HG03442 (cell line): ENCODE measurements around the gene THRAP3.
"Not testable (repeated sequence)": the region's sequence is repeated elsewhere in the genome, so short reads cannot be mapped to it uniquely, and the experiment has no call there.

Experiments
- ATAC-seq: cut with Tn5 transposase; IDR thresholded peaks from one replicate; pipeline ENCODE4 v1.9.1; 2021; ENCODE audit warnings: mild to moderate bottlenecking, moderate library complexity; ENCODE audit not compliant: unreplicated experiment

The THRAP3 gene

DNA sequence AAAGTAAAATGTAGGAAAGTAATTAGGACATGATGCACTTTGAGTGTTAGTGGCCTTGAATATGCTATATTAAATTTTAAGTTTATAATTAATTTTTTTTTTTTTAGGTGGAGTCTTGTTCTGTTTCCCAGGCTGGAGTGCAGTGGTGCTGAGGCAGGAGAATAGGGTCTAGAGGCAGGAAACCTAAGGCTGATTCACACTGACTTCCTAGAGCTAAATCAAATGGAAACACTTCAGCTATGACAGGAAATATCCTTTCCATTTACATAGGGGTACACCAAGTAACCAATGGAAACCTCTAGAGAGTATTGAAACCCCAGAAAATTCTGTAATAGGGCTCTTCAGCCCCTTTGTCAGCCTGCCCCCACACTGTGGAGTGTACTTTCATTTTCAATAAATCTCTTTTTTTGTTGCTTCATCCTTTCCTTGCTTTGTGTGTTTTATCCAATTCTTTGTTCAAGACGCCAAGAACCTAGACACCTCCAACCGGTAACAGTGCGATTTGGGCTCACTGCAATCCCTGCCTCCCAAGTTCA is 17.9 kb upstream of the THRAP3 start:
- no peak for ATAC-seq

DNA sequence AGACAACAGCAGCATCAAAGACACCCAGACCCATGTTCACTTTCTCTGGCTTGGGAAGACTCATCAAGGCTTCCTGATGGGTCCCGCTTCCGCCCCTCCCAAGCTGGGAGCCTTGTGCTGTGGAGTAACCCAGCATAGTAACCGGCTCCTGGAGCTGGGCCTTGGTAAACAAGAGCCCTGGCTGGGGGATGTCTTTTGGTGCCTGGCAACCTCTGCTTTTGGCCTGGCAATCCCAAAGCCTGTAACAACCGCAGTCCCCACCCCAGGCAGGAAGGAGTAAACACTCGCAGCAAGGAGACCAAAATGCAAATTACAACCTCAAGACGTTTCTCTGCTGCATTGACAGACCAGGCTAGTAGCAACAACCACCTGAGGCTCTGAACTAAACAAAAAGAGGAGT is 16.9 kb upstream of the THRAP3 start:
- no peak for ATAC-seq

DNA sequence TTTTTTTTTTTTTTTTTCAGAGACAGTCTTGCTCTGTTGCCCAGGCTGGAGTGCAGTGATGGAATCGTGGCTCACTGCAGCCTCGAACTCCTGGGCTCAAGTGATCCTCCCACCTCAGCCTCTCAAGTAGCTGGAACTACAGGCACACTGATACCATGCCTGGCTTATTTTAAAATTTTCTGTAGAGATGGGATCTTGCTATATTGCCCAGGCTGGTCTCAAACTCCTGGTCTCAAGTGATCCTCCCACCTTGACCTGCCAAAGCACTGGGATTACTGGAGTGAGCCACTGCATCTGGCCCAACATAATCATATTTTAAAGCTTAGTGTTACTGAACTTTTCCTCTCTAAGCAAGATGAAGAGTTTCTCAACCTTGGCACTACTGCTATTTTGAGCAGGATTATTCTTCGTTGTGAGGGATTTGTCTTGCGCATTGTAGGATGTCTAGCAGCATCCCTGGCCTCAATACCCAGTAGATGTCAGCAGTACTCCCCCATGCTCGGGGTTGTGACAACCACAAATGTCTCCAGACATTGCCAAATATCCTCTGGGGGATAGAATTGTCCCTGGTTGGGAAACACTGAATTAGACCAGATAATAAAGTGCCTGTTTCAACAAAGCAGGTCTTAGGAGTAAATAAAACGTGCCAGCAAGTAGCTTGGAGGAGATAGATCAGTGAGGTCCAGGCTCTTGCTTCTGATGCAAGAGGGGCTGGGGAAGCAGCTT is 15.1 kb upstream of the THRAP3 start:
- no peak for ATAC-seq

DNA sequence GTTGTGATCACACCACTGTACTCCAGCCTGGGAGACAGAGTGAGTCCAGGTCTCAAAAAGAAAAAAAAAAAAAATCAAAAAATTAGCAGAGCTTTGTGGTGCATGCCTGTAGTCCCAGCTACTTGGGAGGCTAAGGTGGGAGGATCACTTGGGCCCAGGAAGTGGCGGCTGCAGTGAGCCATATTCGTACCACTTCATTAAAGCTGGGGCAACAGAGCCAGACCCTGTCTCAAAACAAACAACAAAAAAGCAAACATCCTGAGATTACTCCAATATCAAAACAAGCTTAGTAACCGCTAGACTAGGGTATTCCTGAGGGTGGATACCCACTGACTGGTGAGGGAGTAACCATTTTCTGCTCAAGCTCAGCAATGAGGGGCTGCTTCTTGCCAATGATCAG is 12.9 kb upstream of the THRAP3 start:
- ATAC-seq, result no peak

DNA sequence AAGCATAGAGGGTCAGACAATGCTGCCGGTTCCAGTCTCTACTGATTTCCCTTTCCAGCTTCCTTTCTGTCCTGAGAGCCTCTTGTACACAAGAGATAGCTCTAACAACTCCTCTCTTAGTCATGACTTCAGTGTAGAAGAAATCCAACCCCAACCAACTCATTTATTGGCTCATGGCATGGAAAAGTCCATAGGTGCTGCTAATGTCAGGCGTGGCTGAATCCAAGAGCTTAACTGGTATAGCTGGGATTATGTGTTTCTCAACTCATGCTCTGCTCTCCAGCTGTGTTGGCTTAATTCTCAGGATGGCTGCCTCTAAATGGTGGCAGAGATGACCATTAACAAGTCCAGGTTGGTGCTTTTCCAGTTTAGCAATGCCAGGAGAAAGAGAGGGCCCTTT is 12.4 kb upstream of the THRAP3 start:
- ATAC-seq, result no peak

DNA sequence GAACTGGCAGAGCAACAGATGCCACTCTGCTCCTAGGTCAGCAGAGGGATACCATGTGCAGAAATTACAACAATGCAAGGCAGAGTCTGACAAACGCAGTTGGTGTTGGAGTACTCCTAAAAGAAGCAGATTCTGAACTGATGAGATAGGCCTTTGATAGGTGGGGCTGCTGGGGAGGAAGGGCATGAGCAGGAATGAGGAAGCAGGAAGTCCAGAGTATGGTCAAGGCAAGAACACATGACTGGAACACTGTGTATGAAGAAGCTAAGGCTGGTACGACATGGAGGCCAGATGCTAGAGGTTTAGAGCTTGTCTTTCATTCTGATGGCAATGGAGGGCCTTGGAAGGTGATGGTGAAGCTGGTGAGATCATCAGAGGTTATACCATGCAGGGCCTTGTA is 11.5 kb upstream of the THRAP3 start:
- ATAC-seq, result no peak

DNA sequence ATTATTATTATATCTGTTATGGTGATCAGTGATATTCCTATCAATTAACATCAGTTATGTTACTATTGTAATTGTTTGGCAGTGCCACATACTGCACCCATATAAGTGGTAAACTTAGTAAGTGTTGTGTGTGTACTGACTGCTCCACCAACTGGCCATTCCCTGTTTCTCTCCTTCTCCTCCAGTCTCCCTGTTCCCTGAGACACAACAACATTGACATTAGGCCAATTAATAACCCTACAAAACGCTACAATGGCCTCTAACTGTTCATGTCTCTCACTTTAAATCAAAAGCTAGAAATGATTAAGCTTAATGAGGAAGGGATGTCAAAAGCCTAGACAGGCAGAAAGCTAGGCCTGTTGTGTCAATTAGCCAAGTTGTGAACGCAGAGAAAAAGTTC is 6.6 kb upstream of the THRAP3 start:
- ATAC-seq, result no peak

DNA sequence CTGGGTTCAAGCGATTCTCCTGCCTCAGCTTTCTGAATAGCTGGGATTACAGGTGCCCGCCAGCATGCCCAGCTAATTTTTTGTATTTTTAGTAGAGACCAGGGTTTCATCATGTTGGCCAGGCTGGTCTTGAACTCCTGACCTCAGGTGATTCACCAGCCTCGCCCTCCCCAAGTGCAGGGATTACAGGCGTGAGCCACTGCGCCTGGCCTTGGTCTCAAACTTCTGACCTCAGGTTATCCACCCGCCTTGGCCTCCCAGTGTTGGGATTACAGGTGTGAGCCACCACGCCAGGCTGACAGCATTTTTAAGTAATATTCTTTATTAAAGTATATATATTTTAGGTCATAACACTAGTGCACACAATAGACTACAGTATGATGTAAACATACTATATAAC is 2.3 kb upstream of the THRAP3 start:
- ATAC-seq, result not testable (repeated sequence)

DNA sequence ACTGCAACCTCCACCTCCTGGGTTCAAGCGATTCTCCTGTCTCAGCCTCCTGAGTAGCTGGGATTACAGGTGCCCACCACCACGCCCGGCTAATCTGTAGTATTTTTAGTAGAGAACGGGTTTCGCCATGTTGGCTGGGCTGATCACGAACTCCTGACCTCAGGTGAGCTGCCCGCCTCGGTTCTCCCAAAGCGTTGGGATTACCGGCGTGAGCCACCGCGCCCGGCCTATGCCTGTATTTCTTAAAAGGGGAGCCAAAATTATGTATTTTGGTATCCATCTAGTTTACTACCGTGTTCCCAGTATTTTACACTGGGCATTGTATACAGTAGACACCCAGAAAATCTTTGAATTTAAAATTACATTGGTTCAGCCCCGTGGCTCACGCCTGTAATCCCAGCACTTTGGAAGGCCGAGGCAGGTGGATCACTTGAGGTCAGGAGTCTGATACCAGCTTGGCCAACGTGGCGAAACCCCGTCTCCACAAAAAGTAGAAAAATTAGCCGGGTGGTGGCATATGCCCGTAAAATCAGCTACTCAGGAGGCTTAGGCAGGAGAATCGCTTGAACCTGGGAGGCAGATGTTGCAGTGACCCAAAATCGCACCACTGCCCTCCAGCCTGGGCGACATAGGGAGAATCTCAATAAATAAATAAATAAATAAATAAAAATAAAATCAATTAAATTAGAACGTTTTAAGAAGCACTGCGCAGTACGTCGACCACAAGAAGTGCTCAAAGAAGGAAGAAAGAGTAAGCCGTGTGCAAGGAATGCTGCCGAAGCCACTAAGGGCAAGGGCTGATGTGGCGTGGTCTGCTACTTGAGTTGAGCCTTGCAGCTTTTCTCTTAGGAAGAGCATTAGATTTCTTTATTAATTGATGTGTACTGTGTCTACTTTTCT is 1.5 kb upstream of the THRAP3 start:
- ATAC-seq, result no peak

DNA sequence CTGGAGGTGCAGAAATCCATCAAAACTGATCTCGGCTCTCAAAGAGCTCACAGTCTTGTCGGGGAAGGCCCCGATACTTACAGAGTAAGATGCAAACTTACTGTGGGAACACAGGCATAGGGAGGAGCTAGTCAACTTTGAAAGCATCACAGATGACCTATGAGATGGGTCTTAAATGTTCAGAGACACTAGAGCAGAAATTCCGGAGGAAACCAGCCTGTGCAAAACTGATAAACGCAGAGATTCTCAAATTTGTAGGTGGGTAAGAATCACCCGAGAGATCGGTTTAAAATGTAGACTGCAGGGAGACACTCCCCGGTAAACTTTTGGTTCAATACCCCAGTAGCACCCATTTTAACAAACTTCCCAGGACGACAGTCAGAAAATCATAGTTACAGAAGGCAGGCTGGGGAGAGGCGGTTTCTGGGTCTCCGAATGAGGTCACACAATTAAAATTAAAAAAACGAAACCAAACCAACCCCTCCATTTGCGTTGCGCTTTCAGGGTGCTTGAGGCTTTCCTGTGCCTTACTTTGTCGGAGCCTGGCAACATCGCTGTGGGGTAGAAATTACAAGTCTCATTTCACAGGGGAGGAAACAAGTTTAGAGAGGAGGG is 755 bp upstream of the THRAP3 start:
- no peak for ATAC-seq

DNA sequence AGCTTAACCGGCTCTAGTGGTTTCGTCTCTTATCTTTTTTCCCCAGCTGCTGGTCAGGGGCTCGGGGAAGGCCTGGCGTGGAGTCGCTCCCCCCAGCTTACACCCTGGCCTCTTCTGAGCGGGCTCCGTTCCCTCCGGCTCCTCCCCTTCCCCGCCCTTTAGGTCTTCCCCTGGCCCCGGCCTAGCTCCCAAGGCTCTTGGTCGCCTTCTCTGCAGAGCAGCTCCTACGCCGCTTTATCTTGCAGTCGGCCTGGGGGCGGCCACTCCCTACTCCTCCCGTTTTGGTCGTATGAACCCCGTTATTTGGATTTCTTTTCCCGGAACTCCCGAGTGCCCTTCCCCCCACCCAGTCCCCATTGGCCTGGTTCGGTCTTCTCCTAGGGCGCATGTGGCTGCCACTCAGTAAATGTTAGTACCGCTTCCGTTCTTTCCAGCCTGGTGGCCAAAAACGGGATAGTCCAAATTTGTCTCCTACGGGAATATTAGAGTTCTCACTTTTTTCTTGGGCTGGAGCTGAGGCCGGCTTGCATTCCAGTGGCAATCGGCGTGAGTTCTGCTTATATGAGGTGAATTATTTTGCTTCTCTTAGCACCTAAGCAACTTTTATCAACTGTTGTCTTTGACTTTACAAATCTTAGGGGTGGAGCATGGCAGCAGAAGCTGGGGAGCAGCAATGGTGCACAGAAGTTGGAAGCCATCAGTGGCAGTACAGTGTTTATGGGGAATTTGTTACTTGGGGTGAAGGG is 467 bp downstream of the THRAP3 start:
- peak; percentile 44 for ATAC-seq

DNA sequence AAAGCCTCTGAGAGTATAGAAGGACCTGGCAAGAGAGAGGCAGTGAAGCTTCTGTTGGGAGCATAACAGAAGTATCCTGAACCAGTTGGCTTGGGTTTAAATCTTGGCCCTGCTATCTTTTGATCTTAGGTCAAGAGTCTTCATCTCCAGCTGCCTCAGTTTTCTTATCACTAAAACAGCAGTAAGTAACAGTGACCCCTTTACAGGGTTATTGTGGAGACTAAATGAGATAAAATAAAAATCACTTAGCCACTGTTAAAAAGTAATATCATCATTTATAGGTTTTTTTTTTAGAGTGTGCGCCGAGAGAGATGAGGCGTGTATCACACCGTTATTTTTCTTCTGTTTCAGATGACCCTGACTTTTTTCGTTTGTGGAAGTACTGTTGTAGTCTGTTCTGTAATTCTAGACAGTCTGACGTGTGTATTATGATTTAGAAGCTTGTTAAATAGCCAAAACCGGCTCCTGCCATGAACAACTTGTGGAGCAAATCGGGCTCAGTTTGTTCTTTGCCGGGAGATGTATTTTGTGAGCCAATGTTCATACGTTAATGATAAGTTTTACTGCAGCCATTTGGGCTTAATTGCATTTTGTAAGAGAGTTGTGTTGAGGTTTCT is 1.1 kb downstream of the THRAP3 start:
- no peak for ATAC-seq

DNA sequence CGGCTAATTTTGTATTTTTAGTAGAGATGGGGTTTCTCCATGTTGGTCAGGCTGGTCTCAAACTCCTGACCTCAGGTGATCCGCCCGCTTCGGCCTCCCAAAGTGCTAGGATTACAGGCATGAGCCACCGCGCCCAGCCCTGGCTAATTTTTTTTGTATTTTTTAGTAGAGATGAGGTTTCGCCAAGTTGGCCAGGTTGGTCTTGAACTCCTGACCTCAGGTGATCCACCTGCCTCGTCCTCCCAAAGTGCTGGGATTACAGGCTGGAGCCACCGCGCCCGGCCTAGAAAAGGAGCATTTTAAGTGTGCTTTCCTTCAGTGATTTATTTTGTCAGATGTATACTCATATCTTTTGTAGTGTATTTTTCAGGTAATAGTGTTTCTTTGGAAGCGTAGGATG is 6.0 kb downstream of the THRAP3 start:
- ATAC-seq, result not testable (repeated sequence)

DNA sequence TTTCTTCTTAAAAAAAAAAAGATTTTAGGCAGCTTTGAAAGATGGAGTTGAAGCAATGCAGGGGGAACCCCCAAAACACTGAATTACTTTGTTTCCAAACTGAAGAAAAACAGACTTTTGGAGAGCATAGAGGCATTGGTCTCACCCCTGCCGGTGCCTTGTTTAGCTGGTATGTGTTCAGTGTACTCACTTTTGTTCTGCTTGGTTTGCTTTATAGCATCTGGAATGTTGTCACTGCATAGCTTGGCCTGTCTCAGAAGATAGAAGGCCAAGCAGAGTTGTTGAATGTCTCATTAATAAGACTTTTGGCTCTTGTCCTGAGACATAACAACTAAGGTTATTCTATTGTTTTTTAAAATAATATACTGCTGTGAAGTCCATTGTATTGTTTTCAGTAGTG is 6.9 kb downstream of the THRAP3 start:
- ATAC-seq, result no peak

DNA sequence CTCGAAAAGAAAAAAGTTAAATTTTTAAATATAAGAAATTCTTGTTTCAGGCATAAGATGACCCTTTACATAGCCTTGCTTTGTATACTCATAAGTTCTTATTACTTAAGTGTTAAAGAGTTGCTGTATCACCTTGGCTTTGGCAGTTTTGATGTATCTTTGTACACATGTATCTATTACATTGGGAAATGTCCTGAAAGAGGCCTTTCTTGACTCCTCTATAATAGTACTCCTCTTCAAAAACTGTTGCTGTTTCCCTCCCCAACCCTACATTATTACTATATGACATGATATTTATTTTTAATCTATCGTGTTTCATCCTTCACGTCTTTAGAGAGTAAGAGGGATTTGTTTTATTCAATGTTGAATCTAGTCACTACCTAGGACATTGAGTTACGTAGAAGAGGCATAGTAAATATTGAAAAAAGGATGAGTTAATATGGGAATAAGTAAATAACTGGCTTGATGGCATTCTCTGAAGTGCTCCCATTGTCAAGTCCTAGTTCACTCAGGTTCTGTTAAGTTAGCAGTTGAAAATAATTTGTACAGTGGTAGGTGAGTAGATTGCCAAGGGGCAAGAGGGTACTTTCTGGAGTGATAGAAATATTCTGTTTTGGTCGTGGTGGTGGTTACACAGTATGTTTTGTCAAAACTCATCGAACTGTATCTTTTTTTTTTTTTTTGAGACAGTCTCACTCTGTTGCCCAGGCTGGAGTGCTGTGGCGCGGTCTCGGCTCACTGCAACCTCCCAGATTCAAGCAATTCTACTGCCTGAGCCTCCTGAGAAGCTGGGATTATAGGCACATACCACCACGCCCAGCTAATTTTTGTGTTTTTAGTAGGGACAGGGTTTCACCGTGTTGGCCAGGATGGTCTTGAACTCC is 8.2 kb downstream of the THRAP3 start:
- ATAC-seq, result no peak

DNA sequence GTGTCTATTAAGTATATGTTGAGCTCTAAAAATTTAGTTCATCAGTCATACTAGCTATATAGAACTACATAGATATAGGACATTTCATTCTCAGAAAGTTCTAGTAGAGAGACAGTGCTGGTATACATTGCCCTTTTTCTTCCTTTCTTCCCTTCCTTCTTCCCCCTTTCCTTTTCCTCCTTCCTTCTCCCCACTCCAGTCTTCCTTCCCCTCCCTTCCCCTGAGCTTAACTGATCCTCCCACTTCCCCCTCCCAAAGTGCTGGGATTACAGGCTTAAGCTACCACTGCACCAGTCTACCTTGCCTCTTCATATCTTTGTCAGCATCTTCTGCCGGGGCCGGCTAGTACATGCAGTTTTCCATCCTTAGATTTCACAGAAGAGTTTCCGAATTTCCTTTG is 12.1 kb downstream of the THRAP3 start:
- ATAC-seq, result no peak

DNA sequence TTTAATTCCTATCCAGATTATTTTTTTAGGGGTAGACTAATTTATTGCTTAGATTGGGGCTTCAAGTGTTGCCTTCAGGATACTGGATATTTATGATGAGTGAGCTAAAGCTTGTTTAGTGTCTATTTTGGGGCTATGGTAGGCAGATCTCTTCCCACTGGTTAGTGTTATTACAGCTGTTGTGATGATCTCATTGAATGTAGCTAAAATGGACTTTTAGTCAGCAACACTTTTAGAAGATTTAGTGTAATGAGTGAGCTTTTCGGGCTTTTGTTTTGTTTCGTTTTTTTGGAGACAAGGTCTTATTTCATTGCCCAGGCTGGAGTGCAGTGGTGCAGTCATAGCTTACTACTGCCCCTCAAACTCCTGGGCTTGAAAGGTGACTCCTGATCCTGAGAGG is 14.2 kb downstream of the THRAP3 start:
- ATAC-seq, result no peak

DNA sequence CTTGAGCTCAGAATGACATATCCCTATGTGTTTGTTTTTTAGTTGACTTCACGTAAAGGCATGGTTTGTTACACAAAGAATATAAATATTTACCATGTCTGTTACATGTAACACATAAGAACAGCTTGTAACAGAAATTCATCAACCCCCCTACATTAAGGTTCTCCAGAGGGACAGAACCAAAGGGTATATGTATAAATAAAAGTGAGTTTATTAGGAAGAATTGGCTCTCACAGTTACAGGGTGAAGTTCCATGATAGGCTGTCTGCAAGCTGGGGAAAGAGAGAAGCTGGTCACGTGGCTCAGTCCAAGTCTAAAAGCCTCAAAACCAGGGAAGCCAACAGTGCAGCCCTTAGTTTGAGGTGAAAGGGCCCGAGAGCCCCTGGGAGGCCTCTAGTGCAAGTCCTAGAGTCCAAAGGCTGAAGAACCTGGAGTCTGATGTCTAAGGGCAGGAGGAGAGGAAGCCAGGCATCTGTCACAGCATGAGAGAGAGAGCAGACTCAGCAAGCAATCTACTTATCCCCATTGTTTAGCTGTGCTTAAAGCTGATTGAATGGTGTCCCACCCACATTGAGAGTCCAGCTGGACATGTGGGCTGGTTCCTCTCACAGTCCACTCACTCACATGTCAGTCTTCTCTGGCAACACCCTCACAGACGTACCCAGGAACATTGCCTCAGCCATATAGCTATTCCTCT is 15.8 kb downstream of the THRAP3 start:
- no peak for ATAC-seq

DNA sequence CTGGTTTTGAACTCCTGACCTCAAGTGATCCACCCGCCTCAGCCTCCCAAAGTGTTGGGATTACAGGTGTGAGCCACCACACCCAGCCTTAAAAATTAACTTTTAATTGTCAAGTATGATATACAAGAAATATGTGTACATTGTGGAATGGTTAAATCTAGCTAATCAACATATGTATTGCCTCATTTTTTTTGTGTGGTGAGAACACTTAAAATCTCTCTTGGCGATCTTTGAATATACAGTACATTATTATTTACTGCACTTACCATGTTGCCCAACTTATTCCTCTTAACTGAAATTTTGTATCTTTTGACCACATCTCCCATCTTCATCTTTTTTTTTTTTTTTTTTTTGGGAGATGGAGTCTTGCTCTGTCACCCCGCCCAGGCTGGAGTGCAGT is 23.3 kb downstream of the THRAP3 start:
- ATAC-seq, result no peak
